Measurements from ENCODE around the gene KLF3. TPM values are rescaled to one million over a fixed set of nuclear protein-coding genes. Genes with fewer than 3 reads are reported as not detected.

The KLF3 gene
- total RNA-seq, 1 donor from 2014 or later, result 16.5 TPM

DNA sequence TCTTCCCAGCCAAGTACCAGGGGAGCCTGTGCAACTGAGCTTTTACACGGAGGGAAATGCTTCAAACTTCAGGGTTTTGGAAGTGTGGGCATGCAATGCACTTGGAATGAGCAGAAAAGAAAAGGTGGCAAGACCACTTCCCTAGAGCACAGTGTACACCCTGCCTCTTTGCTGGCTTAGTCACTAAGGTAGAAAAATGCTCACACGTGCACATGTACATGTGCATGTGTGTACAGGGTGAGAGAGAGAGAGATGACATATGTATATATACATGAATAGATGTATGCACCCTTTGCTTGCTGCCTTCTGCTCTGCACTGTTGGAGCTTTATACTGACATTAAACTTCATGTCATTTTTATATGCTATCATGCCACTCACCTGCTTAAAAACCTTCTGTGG is 7.9 kb upstream of the KLF3 start:
- no peaks in the 10 kb centered on the region for H3K9me3 ChIP-seq (replicated peaks)
- H3K27ac ChIP-seq (replicated peaks), result no peak overlapping the region
- no peaks in the 10 kb centered on the region for H3K27me3 ChIP-seq (ENCODE audit: low read depth)
- no peak for DNase-seq
- no peaks in the 10 kb centered on the region for H3K4me1 ChIP-seq
- TF ChIP-seq, protein P1, sequence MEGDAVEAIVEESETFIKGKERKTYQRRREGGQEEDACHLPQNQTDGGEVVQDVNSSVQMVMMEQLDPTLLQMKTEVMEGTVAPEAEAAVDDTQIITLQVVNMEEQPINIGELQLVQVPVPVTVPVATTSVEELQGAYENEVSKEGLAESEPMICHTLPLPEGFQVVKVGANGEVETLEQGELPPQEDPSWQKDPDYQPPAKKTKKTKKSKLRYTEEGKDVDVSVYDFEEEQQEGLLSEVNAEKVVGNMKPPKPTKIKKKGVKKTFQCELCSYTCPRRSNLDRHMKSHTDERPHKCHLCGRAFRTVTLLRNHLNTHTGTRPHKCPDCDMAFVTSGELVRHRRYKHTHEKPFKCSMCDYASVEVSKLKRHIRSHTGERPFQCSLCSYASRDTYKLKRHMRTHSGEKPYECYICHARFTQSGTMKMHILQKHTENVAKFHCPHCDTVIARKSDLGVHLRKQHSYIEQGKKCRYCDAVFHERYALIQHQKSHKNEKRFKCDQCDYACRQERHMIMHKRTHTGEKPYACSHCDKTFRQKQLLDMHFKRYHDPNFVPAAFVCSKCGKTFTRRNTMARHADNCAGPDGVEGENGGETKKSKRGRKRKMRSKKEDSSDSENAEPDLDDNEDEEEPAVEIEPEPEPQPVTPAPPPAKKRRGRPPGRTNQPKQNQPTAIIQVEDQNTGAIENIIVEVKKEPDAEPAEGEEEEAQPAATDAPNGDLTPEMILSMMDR (IDR thresholded peaks at IDR 0.05; ENCODE audit: borderline replicate concordance), result no peak
- H3K4me3 ChIP-seq, result no peak overlapping the region
- no peaks in the 10 kb centered on the region for H3K36me3 ChIP-seq
- intact Hi-C loops (cut with micrococcal nuclease), result no loop called here

DNA sequence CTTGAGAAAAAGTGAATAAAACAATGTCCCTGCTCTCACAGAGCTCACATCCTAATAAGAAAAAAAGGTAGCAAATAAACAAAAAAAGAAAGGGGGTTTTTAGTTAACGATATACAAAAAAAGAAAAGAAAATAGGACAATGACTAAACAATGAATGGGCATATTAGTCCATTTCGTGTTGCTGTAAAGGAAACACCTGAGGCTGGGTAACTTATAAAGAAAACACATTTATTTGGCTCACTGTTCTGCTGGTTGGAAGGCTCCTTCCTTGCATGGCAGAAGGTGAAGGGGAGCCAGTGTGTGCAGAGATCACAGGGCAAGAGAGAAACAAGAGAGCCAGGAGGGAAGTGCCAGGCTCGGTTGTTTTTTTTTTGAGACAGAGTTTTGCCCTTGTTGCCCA is 4.7 kb upstream of the KLF3 start:
- intact Hi-C loops (cut with micrococcal nuclease), result no loop called here
- Histone ChIP-seq H3K4me3 (no peak overlapping the region), H3K27ac (replicated peaks) (no peak overlapping the region), H3K36me3 (no peaks in the 10 kb centered on the region), H3K9me3 (replicated peaks) (no peaks in the 10 kb centered on the region), H3K27me3 (ENCODE audit: low read depth) (no peaks in the 10 kb centered on the region), H3K4me1 (peaks cover 13% of the 10 kb centered on the region)
- TF ChIP-seq, protein P1 (IDR thresholded peaks at IDR 0.05; ENCODE audit: borderline replicate concordance), result no peak
- no peak for DNase-seq

DNA sequence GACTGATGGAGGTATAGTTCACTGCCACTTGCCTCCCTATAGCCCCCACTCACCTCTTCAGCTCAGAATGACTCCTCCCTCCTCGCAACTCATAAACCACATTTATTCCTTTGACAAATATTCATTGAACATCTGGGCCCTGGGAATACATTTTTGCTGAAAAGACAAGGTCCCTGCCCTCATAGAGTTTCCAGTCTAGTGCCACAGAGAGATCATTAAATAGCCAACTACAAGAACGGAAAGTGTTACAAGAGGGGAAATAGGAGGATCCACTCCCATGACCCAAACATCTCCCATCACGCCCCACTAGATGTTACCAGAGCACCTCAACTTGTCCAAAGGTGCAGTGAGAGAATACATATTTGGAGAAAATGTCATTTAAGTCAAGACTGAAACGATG is 3.2 kb upstream of the KLF3 start:
- Histone ChIP-seq H3K4me3 (no peak overlapping the region), H3K27me3 (ENCODE audit: low read depth) (no peaks in the 10 kb centered on the region), H3K27ac (replicated peaks) (no peak overlapping the region), H3K9me3 (replicated peaks) (no peaks in the 10 kb centered on the region), H3K36me3 (no peaks in the 10 kb centered on the region), H3K4me1 (peaks cover 27% of the 10 kb centered on the region)
- no peak for DNase-seq
- TF ChIP-seq, protein P1 (IDR thresholded peaks at IDR 0.05; ENCODE audit: borderline replicate concordance), result no peak
- intact Hi-C loops (cut with micrococcal nuclease), result no loop called here

DNA sequence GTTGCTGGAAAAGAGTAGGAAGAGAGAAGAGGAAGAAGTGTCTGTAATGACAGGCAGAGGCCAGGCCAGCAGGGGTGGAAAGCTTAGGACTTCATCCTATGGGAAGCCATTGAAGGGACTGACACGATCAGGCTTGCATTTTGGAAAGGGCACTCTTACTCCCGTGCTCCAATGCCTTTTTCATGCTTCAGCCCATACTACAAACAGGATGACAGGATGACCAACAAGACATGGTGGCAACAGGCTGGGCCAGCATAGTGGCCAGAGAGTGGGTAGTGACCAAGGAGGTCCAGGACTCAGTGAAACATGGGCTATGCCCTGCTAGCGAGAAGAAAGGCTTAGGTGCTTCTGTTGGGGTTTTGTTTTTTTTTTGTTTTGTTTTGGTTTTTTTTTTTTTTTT is 2.6 kb upstream of the KLF3 start:
- Histone ChIP-seq H3K9me3 (replicated peaks) (no peaks in the 10 kb centered on the region), H3K4me1 (peaks cover 32% of the 10 kb centered on the region), H3K36me3 (no peaks in the 10 kb centered on the region), H3K27me3 (ENCODE audit: low read depth) (no peaks in the 10 kb centered on the region), H3K27ac (replicated peaks) (no peak overlapping the region), H3K4me3 (no peak overlapping the region)
- TF ChIP-seq, protein P1 (IDR thresholded peaks at IDR 0.05; ENCODE audit: borderline replicate concordance), result no peak
- intact Hi-C loops (cut with micrococcal nuclease), result no loop called here
- DNase-seq, result no peak

DNA sequence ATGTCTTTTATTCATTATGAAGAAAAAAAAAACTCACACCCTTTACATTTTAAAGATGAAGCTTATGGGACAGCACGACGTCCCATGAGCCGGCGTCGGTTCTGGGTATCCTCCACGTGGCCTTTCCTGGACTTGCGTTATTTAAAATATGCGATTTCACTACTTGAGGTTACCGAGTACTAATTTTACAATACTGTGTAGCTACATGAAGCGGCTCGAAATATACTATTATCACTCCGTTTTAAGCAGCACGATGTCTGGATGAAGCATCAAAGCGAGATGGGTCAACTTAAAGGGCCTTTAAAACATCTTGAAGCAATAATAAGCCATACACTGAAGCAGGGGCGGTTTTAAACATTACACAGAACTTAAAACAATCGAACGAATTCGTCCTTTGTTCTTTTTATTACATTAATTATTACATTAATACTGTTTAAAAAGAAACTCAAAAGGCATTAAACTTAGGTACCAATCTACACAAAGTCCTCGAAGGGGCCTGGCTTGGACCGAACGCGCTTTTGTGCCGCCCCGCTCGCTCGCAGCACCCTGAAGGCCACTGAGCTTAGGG is 1.4 kb upstream of the KLF3 start:
- peaks cover 43% of the 10 kb centered on the region for H3K4me1 ChIP-seq
- no peak for DNase-seq
- intact Hi-C loops (cut with micrococcal nuclease), result no loop called here
- no peaks in the 10 kb centered on the region for H3K9me3 ChIP-seq (replicated peaks)
- peak overlapping the region; percentile 74 for H3K4me3 ChIP-seq
- no peaks in the 10 kb centered on the region for H3K27me3 ChIP-seq (ENCODE audit: low read depth)
- TF ChIP-seq, protein P1 (IDR thresholded peaks at IDR 0.05; ENCODE audit: borderline replicate concordance), result no peak
- no peaks in the 10 kb centered on the region for H3K36me3 ChIP-seq
- peak overlapping the region; percentile 100 for H3K27ac ChIP-seq (replicated peaks)

Measured in left ventricle myocardium inferior (tissue), 1 donor.